Activated CD4-positive, alpha-beta T cell treated with anti-CD3 and anti-CD28 coated beads for 24 hours (primary cell): Measurements from ENCODE around the gene ACADVL.

ENCODE experiments used
- DNase-seq, 2 donors: peaks; one replicate each; pipeline ENCODE4 v3.0.0-alpha.2; 2020; ENCODE audit warnings: low read depth in 2 of 2

Gene ACADVL

GRCh38 chr17:7251661-7252175 lies 32.0 kb downstream of the ACADVL start, which contains the start of gene CTDNEP1:
CTDNEP1 (minus strand) TSS chr17:7251734; CDS start chr17:7251296, 438 bp downstream.
- DNase-seq: peak; percentile 97 to 98

DNA sequence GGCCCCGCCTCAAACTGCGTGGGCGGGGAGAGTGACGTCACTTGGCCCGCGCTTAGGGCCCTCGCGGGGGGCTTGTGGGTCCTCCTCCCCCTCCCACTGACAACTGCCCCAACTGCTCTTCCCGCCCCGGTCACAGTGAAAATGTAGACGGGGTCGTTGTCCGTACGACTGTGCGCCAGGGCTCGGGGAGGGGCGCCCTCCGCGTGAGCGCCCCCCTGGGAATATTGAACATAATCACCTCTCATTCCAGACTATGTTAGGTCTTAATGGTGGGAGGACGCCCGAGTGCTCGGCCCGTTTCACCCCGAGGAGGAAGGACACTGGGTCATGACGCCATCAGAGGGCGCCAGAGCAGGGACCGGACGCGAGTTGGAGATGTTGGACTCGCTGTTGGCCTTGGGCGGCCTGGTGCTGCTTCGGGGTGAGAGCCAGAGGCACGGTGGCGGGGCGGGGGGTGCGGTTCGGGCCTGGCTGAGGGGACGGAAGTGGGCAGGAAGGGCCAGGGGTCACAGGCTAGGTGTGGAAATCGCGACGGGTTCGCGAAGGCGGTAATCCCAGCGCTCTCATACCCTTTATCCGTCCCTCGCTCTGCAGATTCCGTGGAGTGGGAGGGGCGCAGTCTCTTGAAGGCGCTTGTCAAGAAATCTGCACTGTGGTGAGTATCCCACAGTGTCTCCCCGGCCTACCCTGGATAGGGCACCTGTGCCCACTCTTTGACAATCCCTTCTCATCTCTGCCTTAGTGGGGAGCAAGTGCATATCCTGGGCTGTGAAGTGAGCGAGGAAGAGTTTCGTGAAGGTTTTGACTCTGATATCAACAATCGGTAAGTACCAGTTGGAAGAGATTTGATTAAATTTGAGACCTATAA lies 32.7 kb downstream of the ACADVL start, which contains the start of gene ELP5:
Gene ELP5, plus strand, starts transcription at position 40 of the 868 bp plus-strand sequence. Its CDS starts 336 bp downstream, at position 376.
- DNase-seq: peak; percentile 69 to 88

DNA sequence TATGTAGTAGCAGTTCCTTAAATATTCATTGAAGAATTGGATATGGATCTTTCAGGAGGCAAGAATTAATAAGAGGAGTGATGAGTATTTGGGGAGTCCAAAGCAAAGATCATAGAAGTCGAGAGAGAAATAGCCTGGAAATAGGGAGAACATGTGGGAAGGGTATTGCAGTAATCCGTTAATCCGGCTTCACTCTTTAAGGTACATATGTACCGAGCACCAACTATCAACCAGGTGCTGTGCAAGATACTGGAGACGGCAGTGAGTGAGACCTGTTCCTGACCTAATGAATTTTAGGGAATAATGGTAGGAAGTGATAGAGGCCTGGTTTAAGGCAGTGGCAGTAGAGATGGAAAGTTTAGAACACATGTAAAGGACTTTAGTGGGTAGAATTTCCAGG lies 33.3 kb downstream of the ACADVL start:
- no peak for DNase-seq

- DNase-seq: no peak
Observed at GRCh38 chr17:7254511-7254910, 34.8 kb downstream of the ACADVL start.

GRCh38 chr17:7256766-7257456 lies 37.2 kb downstream of the ACADVL start:
- no peak for DNase-seq

GRCh38 chr17:7258731-7259554 lies 39.2 kb downstream of the ACADVL start:
- no peak for DNase-seq

DNA sequence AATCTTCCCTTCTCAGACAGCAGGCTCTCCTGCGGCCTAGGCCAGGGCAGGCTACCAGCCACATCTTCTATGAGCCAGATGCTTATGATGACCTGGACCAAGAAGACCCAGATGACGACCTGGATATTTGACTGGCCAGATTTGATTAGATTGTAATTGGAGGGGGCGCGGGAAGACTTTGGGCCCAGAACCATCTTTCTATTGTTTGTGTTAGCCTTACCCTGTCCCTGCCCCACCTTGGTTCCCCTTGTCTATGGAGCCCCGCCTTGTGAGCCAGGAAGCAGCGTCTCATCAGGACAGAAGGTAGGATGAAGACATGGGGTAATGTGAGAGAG lies 39.8 kb downstream of the ACADVL start:
- DNase-seq: no peak

GRCh38 chr17:7260151-7260550 lies 40.4 kb downstream of the ACADVL start:
- DNase-seq: no peak

- no peak for DNase-seq
Observed at GRCh38 chr17:7260651-7261378, 41.1 kb downstream of the ACADVL start.

DNA sequence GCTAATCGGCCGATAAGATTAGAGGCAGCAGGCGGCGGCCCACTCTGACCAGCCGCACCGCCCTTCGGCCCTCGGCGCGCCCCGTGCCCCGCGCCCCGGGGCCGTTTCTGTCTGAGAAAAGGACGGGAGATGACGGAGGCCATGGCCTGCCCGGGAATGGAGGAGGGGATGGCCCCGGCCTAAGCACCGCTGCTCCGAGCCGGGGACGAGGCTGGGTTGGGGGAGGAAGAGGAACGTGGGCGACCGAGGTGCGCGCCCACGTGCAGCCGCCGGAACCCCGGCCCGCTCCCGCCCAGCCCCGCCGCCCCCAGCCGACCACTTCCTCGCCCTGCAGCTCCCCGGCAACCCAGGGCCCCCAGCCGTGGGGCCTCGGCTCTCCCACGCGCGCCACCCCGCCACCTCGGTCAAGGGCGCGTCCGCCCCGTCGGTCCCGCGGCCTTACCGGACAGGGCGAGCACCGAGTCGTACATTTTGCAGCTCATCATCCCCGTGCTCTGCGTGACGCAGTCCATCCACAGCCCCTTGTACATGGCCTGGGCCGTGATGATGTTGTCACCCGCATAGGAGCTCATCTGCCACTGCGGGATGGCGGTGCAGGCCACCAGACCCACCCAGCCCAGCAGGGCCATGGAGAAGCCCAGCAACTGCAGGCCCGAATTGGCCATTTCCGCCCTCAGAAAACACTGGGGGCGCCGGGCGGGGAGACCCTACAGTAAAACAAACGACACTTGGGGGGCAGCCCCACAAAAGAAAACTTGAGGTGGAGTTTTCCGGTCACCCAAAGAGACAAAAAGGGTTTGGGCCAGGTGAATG lies 41.8 kb downstream of the ACADVL start:
- no peak for DNase-seq

DNA sequence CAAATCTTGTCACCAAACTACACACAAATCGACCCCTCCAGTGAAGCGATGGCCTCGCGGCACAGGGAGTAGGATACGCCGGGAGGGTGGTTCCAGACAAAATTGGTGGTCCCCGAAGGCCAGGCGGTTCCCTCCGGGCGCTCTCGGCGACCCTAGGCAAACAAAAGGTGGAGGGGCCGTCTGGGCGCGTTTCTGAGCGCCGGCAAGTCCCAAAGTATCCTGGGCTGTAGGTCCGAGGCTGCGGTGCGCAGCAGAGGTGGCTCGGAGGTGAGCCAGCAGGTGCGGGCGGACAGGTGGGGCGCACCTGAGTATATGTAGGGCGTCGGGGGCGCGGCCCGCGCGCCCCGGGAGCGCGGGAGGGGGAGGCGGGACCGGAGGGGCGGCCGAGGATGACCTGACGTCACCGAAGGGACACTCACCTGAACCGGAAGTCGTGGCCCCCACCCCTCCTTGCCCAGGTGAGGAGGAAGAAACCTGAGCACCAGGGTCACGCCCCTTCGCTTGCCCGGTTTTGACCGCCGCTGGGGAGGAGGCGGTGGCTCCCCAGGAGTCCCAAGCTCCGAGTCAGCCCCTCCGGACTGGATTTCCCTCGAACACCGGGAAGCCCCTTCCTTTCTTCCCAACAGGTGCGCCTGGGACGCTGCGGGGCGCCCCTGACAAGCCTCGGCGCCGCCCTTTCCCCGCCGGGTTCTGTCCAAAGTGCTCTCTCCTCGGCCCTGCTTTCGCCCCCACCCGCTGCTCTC lies 42.6 kb downstream of the ACADVL start, which contains the start of gene CLDN7:
Gene CLDN7, minus strand, starts transcription at position 287 of the 743 bp plus-strand sequence. CDS start 435 bp downstream, outside the sequence.
- DNase-seq: no peak

DNA sequence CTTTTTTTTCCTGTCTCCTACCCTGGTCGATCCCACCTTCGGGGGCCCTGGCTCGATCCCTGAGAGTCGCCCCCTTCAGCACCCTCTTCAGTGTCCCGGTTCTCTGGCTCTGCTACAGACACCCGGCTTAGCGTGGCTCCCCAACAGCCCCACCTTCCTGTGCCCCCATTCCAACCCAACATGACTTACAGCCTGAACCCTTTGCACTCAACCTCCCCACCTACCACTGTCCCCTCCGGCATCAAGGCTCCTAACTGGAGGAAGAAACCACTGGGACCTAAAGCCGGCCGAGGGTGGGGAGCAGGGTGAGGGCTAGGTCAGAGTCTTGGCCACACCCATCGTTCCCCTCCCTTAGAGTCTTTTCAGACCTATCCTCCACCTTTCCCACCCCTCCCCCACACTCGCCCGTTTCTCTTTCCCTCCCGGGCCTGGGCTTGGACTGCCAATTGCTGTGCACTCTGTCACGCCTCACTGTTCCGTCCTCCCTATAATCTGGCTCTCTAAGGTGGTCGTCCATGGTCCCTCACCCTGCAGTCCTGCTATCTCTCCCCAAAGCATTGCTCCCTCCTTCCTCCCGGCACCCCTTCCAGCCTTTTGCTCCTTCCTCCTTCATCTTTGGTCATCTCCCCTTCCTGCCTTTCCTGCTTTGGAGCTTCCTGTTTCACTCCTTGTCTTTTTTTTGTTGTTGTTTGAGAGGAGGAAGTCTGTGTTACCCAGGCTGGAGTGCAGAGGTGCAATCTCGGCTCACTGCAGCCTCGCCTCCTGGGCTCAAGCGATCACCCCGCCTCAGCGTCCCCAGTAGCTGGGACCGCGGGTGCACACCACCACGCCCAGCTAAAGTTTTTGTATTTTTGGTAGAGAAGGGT lies 43.4 kb downstream of the ACADVL start:
- DNase-seq: no peak

DNA sequence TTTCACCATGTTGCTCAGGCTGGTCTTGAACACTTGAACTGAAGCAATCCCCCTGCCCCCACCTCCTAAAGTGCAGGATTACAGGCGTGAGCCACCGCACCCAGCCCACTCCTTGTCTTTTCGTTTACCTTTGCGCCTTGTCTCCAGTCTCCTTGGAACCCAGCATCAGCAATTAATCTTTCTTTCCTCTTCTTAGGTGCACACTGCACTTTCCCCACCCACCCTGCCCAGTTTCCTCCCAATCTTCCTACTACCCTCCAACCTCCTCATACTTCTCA lies 44.0 kb downstream of the ACADVL start:
- DNase-seq: no peak

DNA sequence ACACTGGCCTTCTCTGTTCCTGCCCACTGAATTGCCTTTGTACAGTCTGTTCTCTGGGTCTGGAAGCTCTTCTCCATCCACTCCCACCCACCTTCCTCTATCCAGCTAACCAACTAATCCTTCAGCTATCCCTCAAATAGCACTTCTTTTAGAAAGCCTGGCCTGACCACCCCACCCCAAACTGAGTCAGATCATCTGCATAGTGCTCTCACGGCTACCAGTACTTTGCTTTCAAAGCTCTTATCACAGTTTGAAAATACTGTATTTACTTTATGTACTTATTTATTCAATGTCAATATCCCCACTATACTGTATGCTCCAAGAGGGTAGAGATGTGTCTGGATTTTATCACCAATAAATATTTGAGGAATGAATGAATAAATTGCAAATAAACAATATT lies 47.0 kb downstream of the ACADVL start:
- DNase-seq: no peak
